Activated T-helper 2 cell treated with anti-CD3 and anti-CD28 coated beads, Interferon-gamma antibody, Interleukin-2, Interleukin-4, amounts not matched to agents 10 μg/mL and 5 μg/mL and 100 μg/mL, durations not matched to agents 14 hours and 24 hours and 36 hours (primary cell): ENCODE measurements around the gene SLC45A2. TPM values are rescaled to one million over a fixed set of nuclear protein-coding genes. Genes with fewer than 3 reads are reported as not detected.

Experiments
- DNase-seq: peaks from one replicate; pipeline ENCODE4 v3.0.0; 2021; ENCODE audit warnings: low spot score
- H3K27ac Mint-ChIP-seq: one replicate; pipeline ENCODE4 v1.8.0; 2021; ENCODE audit warnings: mixed read lengths
- H3K27me3 Mint-ChIP-seq: one replicate; pipeline ENCODE4 v1.8.0; 2021; ENCODE audit warnings: low read depth, mixed read lengths
- H3K36me3 Mint-ChIP-seq: one replicate; pipeline ENCODE4 v1.8.0; 2021; ENCODE audit warnings: low read depth, mixed read lengths
- H3K4me1 Mint-ChIP-seq: one replicate; pipeline ENCODE4 v1.8.0; 2021; ENCODE audit warnings: low read depth, mixed read lengths
- H3K4me3 Mint-ChIP-seq: one replicate; pipeline ENCODE4 v1.8.0; 2021; ENCODE audit warnings: low read depth, mild to moderate bottlenecking, moderate library complexity, mixed read lengths
- H3K9me3 Mint-ChIP-seq: one replicate; pipeline ENCODE4 v1.8.0; 2021; ENCODE audit warnings: mixed read lengths
- intact Hi-C: fragments of 100-400 bp; cut with micrococcal nuclease; formaldehyde crosslinking; loops from one replicate; pipeline ENCODE4 v1.15.1; 2023
- total RNA-seq: library from RNA; stranded (reverse); gene quantifications from 2 replicates; pipeline ENCODE4 v1.2.3, GENCODE V29; 2022

Gene SLC45A2
- total RNA-seq, 1 donor from 2014 or later, result not detected

GRCh38 chr5:34003941-34004340, 19.4 kb upstream of the SLC45A2 start:
- intact Hi-C loops, result no loop called here
- Mint-ChIP-seq H3K4me3 (no peak overlapping the region), H3K4me1 (peaks cover 20% of the 10 kb centered on the region), H3K27ac (no peak overlapping the region), H3K27me3 (no peaks in the 10 kb centered on the region), H3K36me3 (peaks cover 19% of the 10 kb centered on the region), H3K9me3 (no peaks in the 10 kb centered on the region)
- DNase-seq, result no peak

DNA sequence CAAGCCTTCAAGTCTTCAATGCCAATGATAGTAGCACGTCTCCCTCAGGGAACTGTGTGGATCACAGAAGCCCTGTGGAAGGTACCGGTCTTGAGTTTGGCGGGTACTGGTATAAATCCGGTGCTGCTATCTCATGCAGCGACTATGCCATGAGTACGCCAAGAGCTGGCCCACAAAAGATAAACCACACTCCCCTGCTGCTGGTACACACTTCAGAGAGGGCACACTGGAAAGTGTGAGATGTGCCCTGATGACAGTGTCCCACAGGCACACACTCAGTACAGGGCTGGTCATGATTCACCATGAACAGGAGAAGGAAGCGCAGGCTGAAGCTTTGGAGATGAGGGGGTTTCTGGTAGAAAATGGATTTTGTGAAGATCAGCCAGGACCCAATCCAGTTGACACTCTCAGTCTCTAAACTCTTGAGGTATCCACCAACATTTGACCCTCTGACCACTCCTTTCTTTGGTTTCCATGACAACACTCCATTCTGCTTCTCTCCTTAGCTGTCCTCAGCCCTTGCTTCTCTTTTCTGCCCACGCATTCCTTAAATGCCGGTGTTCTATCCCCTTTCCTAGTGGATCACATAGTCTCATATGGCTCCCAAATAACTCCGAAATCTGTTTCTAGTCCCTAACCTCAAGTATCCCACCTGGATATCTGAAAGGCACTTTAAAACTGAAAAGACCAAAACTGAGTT, 18.3 kb upstream of the SLC45A2 start:
- no peak overlapping the region for H3K4me3 Mint-ChIP-seq
- peaks cover 13% of the 10 kb centered on the region for H3K4me1 Mint-ChIP-seq
- no peaks in the 10 kb centered on the region for H3K27me3 Mint-ChIP-seq
- no peak overlapping the region for H3K27ac Mint-ChIP-seq
- no peaks in the 10 kb centered on the region for H3K9me3 Mint-ChIP-seq
- peaks cover 24% of the 10 kb centered on the region for H3K36me3 Mint-ChIP-seq
- intact Hi-C loops, result no loop called here
- no peak for DNase-seq

DNA sequence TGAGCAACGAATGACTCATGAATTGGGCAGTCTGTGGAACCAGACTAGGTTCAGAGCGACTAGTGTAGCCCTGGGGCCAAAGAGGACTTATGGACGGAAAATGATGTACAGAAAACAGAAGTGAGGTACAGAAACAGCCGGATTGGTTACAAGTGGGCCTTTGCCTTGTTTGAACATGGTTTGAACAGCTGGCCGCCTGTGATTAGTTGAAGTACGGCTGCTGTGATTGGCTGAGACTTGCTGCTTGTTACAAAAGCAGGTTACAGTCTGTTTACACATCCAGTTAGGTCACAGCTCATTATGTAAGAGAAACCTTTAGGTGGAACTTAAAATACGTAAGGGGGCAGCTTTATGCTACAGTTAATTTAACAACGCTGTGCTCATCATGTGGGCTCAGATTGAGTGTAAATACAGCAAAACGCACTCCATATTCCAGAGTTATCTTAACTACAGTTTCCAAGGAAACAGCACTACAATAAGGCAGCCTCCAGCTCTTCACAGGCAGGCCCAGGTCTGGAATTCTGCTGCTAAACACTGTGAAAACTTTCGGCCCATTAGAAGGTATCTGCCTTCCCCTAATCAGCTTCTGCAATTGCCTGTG, 16.8 kb upstream of the SLC45A2 start:
- no peak overlapping the region for H3K4me3 Mint-ChIP-seq

DNA sequence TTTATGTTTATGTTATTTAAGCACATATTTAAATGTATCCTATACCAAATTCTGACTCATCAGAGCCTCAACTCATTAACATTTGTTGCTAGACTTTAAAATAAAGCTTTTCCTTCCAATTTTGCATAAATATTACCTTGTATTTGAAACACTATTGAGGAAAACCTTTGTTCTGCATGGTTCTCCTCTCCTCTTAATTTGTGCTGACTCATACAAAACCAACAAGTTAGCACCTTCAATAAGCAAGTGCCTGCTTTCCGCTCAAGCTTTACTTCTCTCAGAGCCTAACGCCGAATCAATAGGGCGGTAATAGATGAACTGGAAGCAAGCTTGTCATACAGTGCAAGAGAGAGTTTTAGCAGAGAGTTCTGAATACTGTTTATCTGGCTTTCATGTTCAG, 15.5 kb upstream of the SLC45A2 start:
- peaks cover 18% of the 10 kb centered on the region for H3K4me1 Mint-ChIP-seq
- intact Hi-C loops, result loop anchor here (10.0 kb wide), 1 partner anchor 165 kb away; no protein-coding TSS in a partner anchor
- H3K27me3 Mint-ChIP-seq, result no peaks in the 10 kb centered on the region
- H3K4me3 Mint-ChIP-seq, result no peak overlapping the region
- peaks cover 28% of the 10 kb centered on the region for H3K36me3 Mint-ChIP-seq
- no peak overlapping the region for H3K27ac Mint-ChIP-seq
- DNase-seq, result no peak
- H3K9me3 Mint-ChIP-seq, result no peaks in the 10 kb centered on the region

More for the DNA sequence above, 16.8 kb upstream of the SLC45A2 start:
- H3K36me3 Mint-ChIP-seq, result peaks cover 28% of the 10 kb centered on the region
- H3K27me3 Mint-ChIP-seq, result no peaks in the 10 kb centered on the region
- peaks cover 14% of the 10 kb centered on the region for H3K4me1 Mint-ChIP-seq
- no peak overlapping the region for H3K27ac Mint-ChIP-seq
- no peak for DNase-seq
- intact Hi-C loops, result no loop called here
- no peaks in the 10 kb centered on the region for H3K9me3 Mint-ChIP-seq

GRCh38 chr5:33997331-33997983, 13.0 kb upstream of the SLC45A2 start:
- Mint-ChIP-seq H3K4me1 (peaks cover 31% of the 10 kb centered on the region), H3K36me3 (peaks cover 15% of the 10 kb centered on the region), H3K4me3 (no peak overlapping the region), H3K27ac (no peak overlapping the region), H3K27me3 (no peaks in the 10 kb centered on the region), H3K9me3 (no peaks in the 10 kb centered on the region)
- intact Hi-C loops, result loop anchor here (1.0 to 10.0 kb wide), 3 partner anchors 25 to 467 kb away; no protein-coding TSS in a partner anchor
- DNase-seq, result no peak

DNA sequence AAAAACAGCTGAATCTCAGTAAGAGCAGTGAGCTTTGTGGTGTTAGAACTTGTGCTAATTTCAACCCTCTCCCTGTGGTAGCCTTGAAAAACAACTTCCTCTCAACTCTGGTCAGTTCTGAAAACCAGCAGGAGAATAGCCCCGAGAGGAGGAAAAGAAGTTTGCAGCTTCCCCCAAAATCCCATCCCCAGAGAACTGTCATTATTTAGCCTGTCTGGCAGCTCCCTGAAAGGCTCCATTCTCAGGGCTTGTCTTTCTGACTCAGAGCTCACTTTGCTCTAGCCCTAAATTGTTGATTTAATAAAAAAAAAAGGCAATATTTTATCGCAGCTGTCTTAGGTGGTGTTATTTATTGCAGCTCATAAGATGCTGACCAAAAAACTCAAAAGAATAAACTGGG, 11.4 kb upstream of the SLC45A2 start:
- Mint-ChIP-seq H3K27ac (no peak overlapping the region), H3K27me3 (no peaks in the 10 kb centered on the region), H3K36me3 (peaks cover 15% of the 10 kb centered on the region), H3K4me1 (peaks cover 34% of the 10 kb centered on the region), H3K4me3 (no peak overlapping the region), H3K9me3 (no peaks in the 10 kb centered on the region)
- intact Hi-C loops, result loop anchor here (2.0 to 10.0 kb wide), 2 partner anchors 169 to 469 kb away; no protein-coding TSS in a partner anchor
- DNase-seq, result no peak

- DNase-seq, result no peak
- Mint-ChIP-seq H3K27ac (peak overlapping the region; percentile 6), H3K9me3 (no peaks in the 10 kb centered on the region), H3K27me3 (no peaks in the 10 kb centered on the region), H3K4me1 (peaks cover 34% of the 10 kb centered on the region), H3K4me3 (peak overlapping the region; percentile 13), H3K36me3 (peaks cover 15% of the 10 kb centered on the region)
- intact Hi-C loops, result loop anchor here (10.0 kb wide), 1 partner anchor 170 kb away; no protein-coding TSS in a partner anchor
Observed at GRCh38 chr5:33994845-33995244, 10.4 kb upstream of the SLC45A2 start.

DNA sequence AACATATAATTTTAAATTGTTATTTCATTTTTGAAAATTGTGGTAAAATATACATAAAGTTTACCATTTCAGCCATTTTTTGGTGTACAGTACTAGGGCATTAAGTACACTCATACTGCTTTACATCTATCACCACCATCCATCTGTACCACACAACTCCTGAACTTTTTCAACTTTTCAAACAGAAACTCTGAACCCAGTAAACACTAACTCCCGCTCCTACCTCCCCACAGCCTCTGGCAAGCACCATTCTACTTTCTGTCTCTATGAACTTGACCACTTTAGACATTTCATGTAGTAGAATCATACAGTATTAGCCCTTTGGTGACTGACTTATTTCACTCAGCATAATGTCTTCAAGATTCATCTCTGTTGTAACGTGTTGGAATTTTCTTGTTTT, 8.4 kb upstream of the SLC45A2 start:
- Mint-ChIP-seq H3K4me1 (peaks cover 34% of the 10 kb centered on the region), H3K4me3 (no peak overlapping the region), H3K27me3 (no peaks in the 10 kb centered on the region), H3K27ac (no peak overlapping the region), H3K9me3 (peaks cover 8% of the 10 kb centered on the region), H3K36me3 (peaks cover 26% of the 10 kb centered on the region)
- intact Hi-C loops, result loop anchor here (10.0 kb wide), 1 partner anchor 172 kb away; no protein-coding TSS in a partner anchor
- no peak for DNase-seq

DNA sequence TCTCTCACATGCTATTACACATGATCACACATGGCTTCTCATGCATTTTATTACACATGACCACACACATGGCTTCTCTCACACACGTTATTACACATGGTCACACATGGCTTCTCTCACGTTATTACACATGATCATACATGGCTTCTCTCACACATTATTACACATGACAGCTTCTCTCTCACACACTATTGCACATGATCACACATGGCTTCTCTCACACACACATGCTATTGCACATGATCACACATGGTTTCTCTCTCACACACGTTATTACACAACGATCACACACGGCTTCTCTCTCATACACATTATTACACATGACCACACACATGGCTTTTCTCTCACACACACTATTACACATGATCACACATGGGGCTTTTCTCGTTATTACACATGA, 954 bp upstream of the SLC45A2 start:
- Mint-ChIP-seq H3K4me3 (no peak overlapping the region), H3K27me3 (no peaks in the 10 kb centered on the region), H3K27ac (no peak overlapping the region), H3K4me1 (no peaks in the 10 kb centered on the region), H3K36me3 (peaks cover 29% of the 10 kb centered on the region), H3K9me3 (peaks cover 9% of the 10 kb centered on the region)
- no peak for DNase-seq
- intact Hi-C loops, result no loop called here

DNA sequence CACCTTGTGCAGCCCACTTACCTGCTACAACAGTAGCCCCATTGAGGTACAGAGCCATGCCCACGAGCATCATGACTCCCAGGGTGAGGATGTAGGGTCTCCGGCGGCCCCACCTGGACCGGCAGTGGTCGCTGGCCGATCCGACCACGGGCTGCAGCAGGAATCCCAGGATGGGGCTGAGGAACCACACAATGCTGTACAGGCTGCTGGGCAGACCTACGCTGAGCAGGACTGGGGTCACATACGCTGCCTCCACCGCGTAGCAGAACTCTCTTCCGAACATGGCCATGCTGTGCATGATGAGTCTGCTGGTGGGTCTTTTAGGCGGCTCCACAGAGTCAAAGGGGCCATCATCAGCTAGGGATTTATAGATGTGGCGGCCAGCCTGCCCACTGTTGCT, 315 bp downstream of the SLC45A2 start:
- peaks cover 9% of the 10 kb centered on the region for H3K9me3 Mint-ChIP-seq
- no peak overlapping the region for H3K27ac Mint-ChIP-seq
- peaks cover 26% of the 10 kb centered on the region for H3K36me3 Mint-ChIP-seq
- no peaks in the 10 kb centered on the region for H3K27me3 Mint-ChIP-seq
- H3K4me3 Mint-ChIP-seq, result no peak overlapping the region
- no peaks in the 10 kb centered on the region for H3K4me1 Mint-ChIP-seq
- no peak for DNase-seq
- intact Hi-C loops, result no loop called here

DNA sequence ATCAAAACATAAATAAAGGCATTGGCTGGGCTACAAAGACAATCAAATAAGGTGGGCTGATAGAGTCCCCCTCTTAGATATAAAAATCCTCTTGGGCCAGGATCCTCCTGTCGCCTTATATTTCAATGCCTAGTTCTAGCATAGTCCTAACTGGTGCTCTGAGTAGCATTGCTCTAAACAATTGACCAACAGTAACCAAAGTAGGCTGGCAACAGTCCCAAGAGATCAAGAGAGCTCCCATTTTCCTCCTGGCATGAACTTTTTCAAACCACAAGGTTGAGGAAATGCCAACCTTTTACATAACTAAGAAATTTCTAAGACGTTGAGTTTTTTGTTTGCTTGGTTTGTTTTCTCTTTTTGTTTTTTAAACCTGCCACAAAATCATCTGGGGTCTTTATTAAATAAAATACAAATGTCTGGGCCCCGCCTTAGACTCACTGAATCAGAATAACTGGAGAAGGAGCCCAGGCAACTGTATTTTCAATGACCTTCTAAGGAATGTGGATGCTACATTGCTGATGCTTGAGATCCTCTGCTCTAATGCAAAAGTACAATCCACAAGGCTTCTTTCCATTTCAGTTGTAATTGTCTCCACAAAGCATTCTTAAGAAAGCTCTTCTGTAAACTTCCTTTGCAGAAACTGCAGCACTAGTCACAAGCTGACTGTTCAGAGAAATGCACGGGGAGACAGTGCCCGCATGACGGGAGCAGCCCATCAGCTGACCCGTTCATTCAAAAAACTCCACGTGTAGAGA, 2.9 kb downstream of the SLC45A2 start:
- peaks cover 4% of the 10 kb centered on the region for H3K36me3 Mint-ChIP-seq
- peaks cover 1% of the 10 kb centered on the region for H3K4me1 Mint-ChIP-seq
- H3K9me3 Mint-ChIP-seq, result no peaks in the 10 kb centered on the region
- H3K4me3 Mint-ChIP-seq, result no peak overlapping the region
- intact Hi-C loops, result no loop called here
- no peak overlapping the region for H3K27ac Mint-ChIP-seq
- H3K27me3 Mint-ChIP-seq, result no peaks in the 10 kb centered on the region
- no peak for DNase-seq

GRCh38 chr5:33980030-33980429, 4.5 kb downstream of the SLC45A2 start:
- H3K36me3 Mint-ChIP-seq, result no peaks in the 10 kb centered on the region
- intact Hi-C loops, result no loop called here
- H3K27me3 Mint-ChIP-seq, result no peaks in the 10 kb centered on the region

More at GRCh38 chr5:33980030-33980429, 4.5 kb downstream of the SLC45A2 start:
- Mint-ChIP-seq H3K27ac (no peak overlapping the region), H3K9me3 (no peaks in the 10 kb centered on the region), H3K4me1 (peaks cover 1% of the 10 kb centered on the region), H3K4me3 (no peak overlapping the region)
- DNase-seq, result no peak
